HG02571 (cell line): ENCODE results near the gene SAPCD2.
A peak's percentile ranks its signal among the peaks of the same experiment; 100 is the strongest.

Source experiments
- ATAC-seq: cut with Tn5 transposase; IDR thresholded peaks from one replicate; pipeline ENCODE4 v1.9.1; 2021; ENCODE audit warnings: mild to moderate bottlenecking, moderate library complexity; ENCODE audit not compliant: unreplicated experiment

The SAPCD2 gene

DNA sequence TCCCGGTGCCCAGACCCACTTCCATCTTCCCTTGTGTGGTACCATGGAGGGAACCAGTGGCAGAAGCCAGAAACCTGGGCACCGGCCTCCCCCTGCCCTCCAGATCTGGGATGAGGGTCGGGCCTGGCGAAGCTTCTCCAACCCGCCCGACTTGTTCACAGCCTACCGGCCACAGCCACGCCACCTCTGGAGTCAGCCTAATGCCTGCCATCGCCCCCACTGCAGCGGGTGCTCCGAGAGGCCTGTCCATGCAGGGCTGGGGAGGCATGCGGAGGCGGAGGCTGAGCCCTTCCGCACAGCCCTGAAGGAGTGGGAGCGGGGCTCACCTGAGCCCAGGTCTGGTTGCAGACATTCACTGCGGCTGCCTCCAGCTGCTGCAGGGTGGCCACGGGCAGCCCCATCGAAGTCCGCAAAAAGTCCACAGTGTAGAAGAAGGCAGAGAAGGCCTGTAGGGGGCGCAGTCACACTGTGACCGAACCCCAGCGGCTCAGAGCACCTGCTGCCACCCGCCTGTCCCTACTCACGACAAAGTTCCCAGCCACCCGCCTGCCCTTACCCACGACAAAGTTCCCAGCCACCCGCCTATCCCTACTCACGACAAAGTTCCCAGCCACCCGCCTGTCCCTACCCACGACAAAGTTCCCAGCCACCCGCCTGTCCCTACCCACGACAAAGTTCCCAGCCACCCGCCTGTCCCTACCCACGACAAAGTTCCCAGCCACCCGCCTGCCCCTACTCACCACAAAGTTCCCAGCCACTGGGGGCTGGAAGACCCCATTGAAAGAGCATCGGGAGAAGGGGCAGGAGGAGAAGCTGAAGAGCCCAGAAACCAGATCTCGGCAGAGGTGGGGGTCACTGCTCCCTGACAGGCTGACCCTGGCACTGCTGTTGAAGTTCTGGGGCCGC lies 20.6 kb downstream of the SAPCD2 start:
- ATAC-seq: no peak

DNA sequence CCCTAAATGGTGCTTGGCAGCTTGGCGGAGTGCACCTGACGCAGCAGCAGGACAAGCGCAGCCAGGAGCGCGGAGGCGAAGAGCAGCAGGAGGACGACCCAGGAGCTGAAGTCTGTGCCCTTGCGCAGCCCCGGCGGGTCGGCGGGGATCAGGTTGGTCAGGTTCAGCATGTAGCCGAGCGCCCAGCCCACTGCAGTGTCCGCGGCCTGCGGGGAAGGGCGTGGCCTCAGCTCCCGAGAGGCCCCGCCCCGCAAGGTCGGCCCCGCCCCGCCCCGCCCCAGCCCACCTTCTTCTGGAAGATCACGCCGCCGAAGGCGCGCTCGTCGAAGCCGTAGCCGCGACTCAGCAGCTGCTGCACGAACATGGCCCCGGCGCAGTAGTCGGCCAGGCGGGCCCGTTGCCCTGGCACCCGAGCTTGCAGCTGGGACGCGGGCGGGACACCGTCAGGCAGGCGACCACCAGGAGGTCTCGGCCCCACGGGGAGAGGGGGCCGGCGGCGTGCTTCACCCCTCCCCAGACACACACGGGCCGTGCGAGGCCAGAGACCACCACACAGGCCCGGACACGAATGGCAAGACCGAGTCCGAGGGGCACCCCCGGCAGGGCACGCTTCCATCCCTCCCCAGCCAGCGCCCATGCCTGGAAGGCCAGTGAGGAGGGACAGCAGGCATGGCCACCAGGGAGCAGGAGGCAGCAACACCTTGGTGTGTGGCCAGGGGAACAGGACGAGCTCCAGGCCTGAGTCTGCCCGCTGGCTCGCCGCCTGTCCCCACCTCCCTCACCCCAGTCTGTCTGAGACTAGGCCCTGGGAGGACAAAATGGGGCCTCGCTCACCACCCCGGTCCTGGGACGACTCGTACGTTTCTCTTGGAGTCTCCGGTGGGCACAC lies 21.5 kb downstream of the SAPCD2 start:
- no peak for ATAC-seq

DNA sequence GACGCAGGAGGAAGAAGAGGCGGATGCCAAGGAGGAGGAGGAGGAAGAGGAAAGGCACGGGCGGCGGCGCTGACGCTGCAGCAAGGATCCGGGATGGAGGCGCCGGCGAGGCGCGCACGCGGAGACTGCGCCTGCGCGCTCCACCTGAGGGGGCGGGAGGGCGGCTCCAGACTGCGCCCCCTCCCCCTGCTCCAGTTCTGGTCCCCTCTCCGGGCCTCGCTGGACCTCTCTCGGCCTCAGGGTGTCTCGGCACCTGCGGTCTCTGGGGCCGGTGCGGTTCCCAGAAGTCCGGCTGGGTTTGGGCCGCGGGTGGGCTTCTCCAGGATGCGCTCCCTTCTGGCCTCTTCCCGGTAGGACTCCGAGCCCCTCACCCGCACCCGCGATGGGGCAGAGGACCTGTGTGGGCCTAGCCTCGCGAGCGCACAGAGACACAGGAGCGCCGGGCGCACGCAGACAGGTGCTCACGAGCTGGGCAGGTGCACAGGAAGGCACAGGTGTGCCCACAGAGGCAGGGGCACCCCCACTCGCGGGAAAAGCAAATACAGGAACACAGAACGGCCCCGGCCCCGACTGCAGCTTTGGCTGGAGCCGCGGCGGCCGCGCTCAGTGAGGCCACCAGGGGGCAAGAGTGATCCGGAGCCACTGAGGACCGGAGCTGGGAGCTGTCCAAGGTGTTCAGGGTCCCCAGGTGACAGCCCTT lies 24.1 kb downstream of the SAPCD2 start, which contains the start of gene NPDC1:
NPDC1 (minus strand) TSS at position 90 of the 700 bp plus-strand sequence. CDS start 188 bp downstream, outside the sequence.
- no peak for ATAC-seq

DNA sequence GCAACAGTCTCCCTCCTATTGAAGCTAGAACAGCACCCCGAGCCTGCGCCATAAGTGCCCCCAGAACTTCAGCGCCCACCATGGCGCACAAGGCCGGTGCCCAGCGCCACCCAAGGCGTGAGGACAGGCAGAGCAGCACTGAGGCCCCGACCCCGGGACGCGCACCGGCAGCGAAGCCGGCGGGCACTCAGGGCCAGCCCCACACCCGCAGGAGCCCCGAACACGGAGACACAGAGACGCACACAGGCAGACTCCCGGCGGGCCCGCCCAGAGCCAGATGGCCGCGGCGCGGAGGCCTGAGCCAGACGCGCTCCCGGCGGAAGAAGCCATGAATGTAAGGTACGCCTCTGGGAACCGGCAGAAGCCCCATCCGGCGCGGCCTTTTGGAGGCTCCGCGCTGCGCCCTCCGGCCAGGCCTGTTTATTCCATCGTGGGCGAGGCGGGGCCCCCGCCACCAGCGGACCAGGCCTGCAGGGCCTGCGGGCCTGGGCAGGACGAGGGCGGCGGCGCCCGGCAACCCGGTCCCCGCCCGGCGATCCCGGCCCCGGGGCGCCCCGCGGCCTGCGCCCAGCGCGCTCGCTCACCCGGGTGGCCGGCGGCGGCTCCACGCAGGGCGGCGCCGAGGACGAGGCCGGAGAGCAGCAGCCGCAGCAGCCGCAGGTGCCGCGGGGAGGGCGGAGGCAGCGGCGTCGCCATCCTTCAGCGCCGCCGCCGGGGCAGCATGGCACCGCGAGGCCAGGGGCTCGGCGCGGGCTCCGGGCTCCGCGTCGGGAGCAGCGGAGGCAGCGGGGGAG lies 24.9 kb downstream of the SAPCD2 start:
- ATAC-seq: no peak

DNA sequence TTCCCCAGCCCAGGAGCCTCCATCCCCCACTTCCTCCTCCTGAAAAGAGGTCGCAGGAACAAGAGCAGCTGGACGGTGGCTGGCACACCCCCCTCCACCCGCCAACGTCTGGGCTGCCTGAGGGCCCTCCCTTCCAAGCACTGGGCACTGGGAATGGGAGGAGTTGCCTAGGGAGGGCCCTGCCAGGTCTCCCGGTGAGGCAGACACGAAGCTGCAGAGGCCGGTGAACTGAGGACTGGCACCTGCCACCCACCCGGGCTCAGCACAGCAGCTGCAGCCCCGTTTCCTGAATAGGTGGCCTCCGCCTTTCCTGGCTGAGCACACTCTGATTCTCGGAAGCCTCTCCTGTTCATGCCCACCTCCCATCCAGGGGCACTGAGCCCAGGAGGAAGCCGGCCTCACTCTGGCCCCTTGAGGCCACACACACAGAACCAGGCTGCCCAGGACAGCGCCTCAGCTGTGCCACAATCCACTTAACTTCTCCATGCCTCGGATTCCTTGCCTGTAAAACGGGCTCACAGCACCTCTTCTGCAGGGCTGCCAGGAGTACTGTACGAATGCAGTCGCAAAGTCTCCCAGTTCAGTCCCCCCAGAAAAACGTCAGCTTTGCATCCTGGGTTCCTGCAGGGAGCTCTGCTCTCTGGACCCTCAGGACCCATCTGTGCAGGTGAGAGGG lies 25.7 kb downstream of the SAPCD2 start:
- ATAC-seq: no peak

DNA sequence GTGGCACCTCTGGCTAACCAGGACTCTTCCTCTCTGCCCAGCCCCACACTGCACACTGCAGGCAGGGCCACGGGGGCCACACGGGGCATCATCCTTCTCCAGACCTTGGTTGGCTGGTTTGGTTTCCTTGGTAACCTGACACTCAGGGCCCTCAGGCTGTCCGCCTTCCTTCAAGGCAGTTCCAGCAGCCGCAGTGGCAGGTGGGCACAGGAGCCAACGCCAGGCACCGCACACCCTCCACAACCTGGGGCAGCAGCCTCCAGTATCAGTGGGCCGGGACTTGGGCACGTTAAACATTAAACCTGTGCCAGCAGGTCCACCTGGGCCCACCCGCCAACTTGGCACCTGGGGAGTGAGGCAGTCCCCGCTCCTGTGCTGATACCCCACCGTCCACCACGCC lies 26.3 kb downstream of the SAPCD2 start:
- no peak for ATAC-seq

DNA sequence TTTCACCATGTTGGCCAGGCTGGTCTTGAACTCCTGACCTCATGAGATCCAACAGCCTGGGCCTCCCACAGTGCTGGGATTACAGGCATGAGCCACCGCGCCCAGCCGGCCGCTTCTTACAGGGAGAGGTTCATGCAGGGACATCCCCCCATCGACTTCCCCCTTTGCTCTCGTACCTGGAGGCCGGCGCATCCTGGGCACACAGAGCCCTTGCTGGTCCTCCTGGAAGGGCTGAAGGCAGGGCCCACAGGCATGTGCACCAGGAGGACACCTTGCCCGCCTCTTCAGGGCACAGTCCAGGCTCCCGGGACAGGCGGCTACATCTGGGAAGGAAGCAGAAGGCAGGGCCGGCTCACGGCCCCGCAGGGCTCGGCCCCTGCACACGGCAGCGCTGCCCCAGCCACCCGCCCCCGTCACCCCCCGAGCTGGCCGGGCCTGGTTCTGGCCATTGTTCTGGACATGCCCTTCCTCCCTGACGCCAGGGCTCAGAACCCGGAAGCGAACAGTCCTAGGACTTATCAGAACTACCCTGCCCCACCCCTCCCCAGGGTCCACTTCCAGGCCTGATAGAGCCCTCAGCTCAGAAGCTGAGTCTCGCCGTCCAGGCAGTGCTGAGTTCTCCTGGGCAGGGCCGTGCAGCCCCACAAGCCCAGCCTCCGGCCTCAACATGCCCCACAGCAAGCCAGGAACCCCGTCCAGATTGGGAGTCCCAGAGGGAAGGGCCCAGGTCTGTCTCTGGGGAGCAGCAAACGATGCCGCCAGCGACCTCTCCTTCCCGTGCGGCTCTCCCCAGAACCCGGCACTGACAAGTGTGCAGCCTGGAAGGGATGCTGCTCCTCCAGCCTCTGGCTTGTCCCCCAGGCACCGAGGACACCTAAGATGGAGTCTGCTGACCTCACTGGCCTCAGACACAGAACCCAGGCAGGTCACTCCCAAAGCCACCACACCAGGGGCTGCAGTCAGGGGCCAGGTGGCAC lies 27.3 kb downstream of the SAPCD2 start:
- no peak for ATAC-seq

DNA sequence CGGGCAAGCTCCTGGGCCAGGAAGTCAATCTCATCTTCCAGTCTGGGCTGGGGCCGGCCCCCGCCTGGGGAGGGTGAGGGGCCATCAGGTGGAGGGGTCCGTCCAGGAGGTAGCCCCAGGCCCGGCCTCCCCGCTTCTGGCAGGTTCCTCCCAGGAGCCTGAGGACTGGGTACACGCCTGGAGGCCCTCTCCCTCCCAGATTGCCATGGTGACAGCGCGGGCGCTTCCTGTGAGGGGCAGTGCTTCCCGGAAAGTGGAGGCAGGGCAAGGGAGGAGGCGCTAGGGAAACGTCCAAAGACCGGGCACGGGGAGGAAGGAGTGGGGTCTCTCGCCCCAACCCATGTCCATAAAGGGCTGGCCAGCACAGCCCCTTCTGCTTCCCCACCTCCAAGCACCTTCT lies 29.2 kb downstream of the SAPCD2 start:
- no peak for ATAC-seq

DNA sequence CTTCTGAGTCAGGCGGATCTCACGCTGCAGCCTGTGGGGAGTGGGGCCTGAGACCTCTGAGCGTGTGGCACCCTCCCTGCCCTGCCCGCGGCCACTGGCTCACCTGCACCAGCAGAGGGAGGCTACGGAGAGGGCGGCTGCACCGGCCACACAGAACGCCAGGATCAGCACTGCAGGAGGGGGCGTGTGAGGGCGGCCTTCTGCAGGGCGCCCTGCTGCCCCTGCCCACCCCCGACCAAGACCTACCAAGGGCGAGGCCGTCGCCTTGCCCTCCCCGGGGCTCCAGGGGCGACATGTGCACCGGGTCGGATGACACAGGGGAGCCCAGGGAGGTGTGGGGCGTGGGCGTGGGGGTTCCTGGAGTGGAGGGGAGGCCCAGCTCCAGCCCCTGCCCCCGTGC lies 29.8 kb downstream of the SAPCD2 start:
- ATAC-seq: no peak

DNA sequence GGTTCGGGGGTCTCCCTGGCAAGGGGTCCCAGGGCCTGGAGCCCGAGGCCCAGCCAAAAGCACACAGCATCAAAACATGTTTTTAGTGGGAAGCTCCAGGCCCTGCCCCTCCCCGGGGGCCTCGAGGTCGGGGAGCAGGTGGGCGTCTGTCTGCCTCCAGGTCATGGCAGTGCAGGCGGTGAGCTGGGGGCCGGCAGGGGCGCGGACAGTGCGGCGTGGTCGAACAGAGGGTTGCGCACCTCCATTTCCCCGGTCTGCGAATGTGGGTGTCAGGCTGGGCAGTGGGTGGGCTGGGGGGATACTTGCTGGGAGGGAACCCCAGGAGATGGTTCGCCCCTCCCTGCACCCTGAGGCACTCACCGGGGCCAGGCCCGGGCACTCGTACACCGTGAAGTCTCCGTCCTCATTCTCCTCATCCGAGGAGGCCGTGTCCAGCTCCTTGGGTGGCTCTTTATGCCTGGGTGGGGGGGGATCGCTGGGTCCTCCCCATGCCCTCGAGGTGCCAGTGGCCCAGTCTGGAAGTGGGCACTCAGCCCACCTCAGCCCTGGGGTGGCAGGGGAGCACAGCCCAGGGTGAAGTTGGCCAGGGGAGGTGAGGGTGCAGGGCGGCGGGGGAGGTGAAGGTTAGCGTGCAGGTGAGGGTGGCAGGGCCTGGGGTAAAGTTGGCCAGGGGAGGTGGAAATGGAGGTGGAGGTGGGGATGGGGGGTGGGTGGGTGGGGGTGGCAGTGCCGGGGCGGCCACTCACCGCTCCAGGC lies 30.6 kb downstream of the SAPCD2 start:
- ATAC-seq: no peak

DNA sequence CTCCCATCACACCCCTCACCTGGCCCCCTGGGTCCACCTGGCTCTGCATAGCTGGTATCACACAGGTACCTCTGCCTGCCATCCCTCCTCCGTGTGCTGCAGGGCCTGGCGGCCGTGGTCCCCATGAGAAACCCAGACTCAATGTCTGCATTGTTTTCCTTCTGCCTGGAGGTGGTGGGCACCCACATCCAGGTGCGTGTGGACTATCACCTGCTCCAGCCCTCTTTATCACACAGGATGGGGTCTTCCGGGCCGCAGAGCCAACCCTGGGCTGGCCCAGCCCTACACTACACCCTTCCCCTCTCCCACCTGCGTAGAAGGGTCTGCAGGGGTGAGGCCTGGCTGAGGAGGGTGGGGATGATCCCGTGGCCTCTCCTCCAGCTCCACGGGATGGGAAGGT lies 31.4 kb downstream of the SAPCD2 start:
- ATAC-seq: no peak

DNA sequence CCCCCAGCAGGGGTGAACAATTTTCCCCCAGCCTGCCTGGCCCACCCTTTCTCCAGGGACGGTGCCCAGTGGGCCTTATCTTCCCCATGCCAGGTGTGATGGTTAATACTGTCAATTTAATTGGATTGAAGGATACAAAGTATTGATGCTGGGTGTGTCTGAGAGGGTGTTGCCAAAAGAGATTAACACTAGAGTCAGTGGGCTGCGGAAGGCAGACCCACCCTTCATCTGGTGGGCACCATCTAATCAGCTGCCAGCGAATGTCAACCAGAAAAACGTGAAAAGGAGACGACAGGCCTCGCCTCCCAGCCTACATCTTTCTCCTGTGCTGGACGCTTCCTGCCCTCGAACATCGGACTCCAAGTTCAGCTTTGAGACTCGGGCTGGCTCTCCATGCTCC lies 32.9 kb downstream of the SAPCD2 start:
- no peak for ATAC-seq

DNA sequence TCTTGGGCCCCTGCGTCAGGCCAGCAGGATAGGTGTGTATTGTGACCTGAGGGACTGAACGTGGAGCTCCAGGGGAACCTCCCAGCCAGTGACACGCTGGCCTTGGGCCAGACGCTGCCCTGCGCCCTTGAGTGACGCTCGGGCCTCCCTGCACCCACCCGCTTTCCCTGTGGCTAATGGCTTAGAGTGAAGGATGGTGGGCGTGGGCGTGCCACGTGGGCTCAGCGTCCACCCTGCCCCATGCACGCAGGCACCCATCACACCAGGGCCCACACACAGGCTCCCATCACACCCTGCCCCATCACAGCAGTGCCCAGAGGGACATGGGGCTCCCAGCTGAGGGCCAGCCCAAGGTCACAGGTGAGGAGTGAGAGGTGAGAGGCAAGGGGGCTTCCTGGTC lies 33.3 kb downstream of the SAPCD2 start:
- no peak for ATAC-seq

DNA sequence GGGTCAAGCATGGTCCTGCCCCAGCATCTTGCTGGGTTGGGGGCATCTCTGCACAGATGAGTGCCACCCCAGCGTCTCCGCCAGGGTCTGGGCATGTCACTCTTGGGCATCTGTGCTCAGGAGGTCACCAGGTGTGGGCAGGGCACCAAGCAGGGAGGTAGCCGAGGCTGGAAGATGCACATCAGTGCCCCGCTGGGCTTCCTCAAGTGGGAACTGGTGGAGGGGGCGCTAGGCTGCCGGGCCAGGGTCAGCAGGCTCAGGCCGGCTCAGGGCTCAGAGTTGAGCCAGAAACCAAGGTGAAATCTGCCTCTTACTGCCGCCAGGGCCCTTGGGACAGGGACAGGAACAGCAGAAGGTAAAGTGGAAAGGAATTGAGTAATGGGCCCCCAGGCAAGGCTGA lies 34.4 kb downstream of the SAPCD2 start:
- ATAC-seq: no peak

DNA sequence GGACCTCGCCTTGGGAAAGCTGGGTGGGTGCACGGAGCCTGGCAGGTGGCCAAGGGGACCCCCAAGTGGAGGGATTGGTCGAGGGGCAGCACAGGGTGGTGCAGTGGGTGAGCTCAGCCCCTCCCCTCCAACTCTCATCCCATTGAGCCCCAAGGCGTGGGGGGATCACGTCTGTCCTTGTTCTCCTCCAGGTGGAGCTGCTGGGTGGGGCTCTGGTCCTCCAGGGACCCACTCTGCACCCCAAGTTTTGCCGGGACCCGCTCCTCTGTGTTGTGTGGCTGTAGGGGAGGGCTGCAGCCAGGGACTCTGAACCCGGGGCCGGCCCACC lies 34.9 kb downstream of the SAPCD2 start:
- ATAC-seq: no peak

DNA sequence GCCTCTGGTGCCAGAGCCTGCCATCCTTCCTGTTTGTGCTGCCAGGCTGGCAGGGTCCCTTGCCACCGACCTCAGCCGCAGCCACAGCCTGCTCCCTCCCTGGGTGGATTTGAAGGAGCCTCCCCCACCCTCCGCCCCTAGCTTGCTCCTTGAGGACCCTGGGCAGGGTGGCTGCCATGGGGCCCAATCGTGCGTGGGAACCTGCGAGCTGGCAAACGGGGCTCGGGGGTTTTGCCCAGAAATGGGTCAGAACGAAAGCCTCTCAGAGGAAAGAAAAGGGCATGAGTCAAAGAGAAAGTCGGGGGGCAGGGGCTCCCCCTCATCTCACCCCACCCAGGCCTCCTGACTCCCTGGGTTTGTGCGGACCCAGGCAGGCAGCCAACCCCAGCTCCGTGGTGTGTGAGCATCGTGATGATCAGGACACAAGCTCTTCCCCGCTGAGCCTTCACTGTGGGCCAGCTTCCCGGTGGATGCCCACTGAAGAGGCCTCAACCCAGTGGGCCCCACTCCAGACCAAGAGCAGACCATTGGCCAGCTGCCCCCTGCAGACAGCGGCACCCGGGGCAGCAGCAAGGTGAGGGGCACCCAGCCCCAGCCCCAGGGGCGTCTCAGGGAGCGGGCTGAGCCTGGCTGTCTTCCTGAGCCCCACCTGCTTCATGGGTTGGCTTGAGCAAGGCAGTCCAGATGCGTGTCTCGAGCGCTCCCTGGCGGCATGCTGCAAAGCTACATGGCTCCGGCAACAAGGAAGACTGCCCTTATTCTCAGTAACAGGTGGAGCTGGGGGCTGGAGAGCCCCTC lies 35.4 kb downstream of the SAPCD2 start:
- peak; percentile 46 for ATAC-seq

DNA sequence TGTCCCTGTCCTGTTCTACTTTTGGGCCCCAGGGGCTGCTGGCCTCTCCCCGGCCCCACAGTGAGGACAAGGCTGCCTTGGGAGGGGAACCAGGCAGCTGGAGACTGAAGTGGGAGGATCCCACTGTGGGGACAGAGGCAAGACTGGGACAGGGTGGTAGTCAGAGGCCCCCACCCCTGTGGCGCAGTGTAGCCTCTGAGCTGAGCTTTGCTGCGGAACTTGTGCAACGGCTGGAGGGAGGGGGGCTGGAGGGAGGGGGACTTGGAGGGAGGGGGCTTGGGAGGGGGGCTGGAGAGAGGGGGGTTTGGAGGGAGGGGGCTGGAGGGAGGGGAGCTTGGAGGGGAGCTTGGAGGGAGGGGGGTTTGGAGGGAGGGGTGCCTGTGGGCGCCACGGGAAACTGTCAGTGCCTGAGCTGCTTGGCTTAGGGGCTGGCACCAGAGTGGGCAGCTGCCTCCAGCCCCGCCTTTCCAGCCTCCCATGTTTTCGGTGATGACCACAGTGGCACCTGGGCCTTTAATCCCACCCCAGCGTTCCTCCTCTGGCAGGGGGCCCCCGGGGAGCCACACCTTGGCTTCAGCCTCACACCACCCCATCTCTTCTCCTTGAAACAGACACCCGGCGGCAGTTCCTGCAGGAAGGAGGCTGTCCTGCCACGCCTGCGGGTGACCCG lies 36.2 kb downstream of the SAPCD2 start:
- no peak for ATAC-seq
